IPS-18c (cell line): ENCODE measurements around the gene CROCC2.
A peak's percentile ranks its signal among the peaks of the same experiment; 100 is the strongest.

ENCODE experiments used
- H3K4me3 ChIP-seq: 2 replicates; pipeline ENCODE4 v1.7.0; 2013; ENCODE audit warnings: low read depth, mild to moderate bottlenecking, low read length, moderate library complexity; ENCODE audit not compliant: insufficient read depth
- H3K9me3 ChIP-seq: one replicate; pipeline ENCODE4 v1.6.1; 2013; ENCODE audit warnings: mild to moderate bottlenecking, low read length, moderate library complexity; ENCODE audit not compliant: control insufficient read depth, insufficient read depth

Gene CROCC2

GRCh38 chr2:241003830-241004564, 97.9 kb downstream of the CROCC2 start:
- H3K4me3 ChIP-seq, result no peak overlapping the region
- peaks cover 3% of the 10 kb centered on the region for H3K9me3 ChIP-seq

GRCh38 chr2:241005569-241005968, 99.4 kb downstream of the CROCC2 start:
- peaks cover 3% of the 10 kb centered on the region for H3K9me3 ChIP-seq
- H3K4me3 ChIP-seq, result no peak overlapping the region

- H3K4me3 ChIP-seq, result no peak overlapping the region
Observed at GRCh38 chr2:241006412-241006811, 100.3 kb downstream of the CROCC2 start.

DNA sequence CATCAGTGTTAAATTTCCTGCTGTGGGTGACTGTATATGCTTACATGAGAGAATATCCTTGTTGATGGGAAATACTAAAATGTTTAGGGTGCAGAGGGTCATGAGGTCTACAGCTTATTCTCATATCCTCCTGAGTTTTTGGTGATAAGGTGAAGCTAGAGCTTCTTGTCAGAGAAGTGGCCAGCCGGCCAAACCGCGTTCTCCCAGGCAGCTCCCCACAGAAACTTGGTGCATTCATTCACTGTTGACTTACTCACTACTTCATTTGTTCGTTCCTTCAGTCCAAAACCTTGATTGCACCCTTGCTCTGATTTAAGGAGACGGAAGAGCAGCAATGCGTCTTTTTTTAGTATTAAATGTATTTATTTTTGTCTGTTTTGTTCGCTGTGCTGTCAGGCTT, 101.0 kb downstream of the CROCC2 start:
- H3K9me3 ChIP-seq, result peaks cover 3% of the 10 kb centered on the region
- H3K4me3 ChIP-seq, result no peak overlapping the region

More at GRCh38 chr2:241006412-241006811, 100.3 kb downstream of the CROCC2 start:
- peaks cover 3% of the 10 kb centered on the region for H3K9me3 ChIP-seq

- H3K4me3 ChIP-seq, result no peak overlapping the region
- peaks cover 3% of the 10 kb centered on the region for H3K9me3 ChIP-seq
Observed at GRCh38 chr2:241007880-241008710, 102.0 kb downstream of the CROCC2 start.

GRCh38 chr2:241008711-241009121, 102.6 kb downstream of the CROCC2 start:
- Histone ChIP-seq H3K4me3 (no peak overlapping the region), H3K9me3 (peaks cover 3% of the 10 kb centered on the region)

DNA sequence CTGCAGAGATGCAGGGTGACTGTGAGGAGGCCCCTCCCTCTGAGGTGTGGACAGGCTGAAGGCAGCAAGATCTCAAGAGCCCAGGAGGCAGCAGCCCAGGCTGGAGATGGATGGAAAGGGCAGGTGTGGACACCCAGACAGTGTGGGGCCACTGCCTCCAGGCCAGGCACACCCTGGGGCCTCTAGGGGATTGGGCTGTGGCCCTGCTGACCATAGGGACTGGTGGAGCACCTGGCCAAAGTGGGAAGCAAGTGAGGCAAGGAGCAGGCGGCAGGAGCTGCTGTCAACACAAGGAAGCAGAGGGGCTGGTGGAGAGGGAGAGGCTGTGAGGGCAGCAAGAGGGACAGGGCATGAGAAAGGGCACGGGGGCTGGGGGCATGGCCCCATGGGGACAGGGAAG, 103.1 kb downstream of the CROCC2 start:
- H3K9me3 ChIP-seq, result peaks cover 3% of the 10 kb centered on the region
- peak overlapping the region; percentile 12; the same call in 1 of the 2 replicates for H3K4me3 ChIP-seq

- H3K4me3 ChIP-seq, result peak overlapping the region; percentile 15
- H3K9me3 ChIP-seq, result peaks cover 3% of the 10 kb centered on the region
Observed at GRCh38 chr2:241009601-241010530, 103.7 kb downstream of the CROCC2 start.

DNA sequence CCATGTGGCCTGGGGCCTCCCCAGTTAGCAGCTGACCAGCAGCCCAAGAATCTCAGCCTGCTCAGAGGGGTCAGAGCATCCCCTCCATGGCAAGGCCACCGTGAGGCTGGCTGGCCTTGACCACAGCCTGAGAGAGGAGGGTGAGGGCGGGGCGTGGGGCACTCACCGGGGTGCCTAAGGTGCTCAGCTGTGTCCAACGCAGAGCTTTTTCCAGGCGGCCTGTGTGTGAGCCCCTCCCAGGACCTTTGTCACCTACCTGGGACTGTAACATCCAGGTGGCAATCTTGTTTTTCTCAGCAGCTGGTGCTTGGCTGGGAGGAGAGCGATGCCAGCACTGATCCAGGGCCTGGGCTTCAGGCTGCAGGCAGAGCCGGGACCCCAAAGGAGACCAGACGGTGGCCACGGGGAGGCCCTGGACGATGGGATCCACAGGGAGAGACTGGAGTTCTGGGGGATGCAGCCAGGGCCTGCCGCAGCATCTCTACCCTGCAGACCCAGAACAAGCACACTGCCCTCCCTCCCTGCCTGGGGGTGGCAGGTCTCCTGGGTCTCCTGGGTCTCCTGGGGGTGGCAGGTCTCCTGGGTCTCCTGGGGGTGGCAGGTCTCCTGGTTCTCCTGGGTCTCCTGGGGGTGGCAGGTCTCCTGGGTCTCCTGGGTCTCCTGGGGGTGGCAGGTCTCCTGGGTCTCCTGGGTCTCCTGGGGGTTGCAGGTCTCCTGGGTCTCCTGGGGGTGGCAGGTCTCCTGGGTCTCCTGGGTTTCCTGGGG, 104.6 kb downstream of the CROCC2 start:
- Histone ChIP-seq H3K4me3 (no peak overlapping the region), H3K9me3 (no peaks in the 10 kb centered on the region)

DNA sequence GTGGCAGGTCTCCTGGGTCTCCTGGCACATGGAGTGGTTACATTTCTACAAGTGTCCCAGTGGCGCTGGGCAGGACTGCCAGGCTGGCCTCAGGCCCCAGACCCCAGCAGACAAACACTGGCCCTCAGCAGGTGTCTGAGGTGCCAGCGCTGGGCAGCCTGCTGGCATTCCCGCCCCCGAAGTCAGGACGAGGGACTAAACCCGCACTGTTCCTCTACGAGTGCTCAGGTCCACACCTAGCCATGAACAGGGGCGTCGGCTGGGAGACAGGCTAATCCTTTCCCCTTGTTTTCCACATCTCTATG, 105.1 kb downstream of the CROCC2 start:
- H3K9me3 ChIP-seq, result no peaks in the 10 kb centered on the region
- H3K4me3 ChIP-seq, result no peak overlapping the region

GRCh38 chr2:241011751-241012510, 105.8 kb downstream of the CROCC2 start:
- H3K9me3 ChIP-seq, result no peaks in the 10 kb centered on the region
- no peak overlapping the region for H3K4me3 ChIP-seq

DNA sequence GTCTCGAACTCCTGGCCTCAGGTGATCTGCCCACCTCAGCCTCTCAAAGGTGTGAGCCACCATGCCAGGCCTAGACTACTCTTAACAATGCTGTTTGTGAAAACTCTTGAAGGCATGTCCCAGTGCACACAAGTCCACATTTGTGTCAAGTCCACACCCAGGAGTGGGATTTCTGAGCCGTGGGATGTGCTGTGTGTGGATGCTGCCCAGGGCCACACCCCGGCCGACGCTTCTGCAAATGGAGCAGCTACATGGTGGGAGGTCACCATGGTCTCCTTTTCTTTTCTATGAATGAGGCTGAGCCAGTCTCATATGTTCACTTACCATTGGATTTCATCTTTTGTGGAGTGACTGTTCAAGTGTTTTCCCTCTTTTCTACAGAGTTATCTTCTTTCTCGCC, 108.1 kb downstream of the CROCC2 start:
- H3K9me3 ChIP-seq, result no peaks in the 10 kb centered on the region
- no peak overlapping the region for H3K4me3 ChIP-seq

- Histone ChIP-seq H3K9me3 (no peaks in the 10 kb centered on the region), H3K4me3 (no peak overlapping the region)
Observed at GRCh38 chr2:241014764-241015163, 108.6 kb downstream of the CROCC2 start.

- Histone ChIP-seq H3K9me3 (no peaks in the 10 kb centered on the region), H3K4me3 (no peak overlapping the region)
Observed at GRCh38 chr2:241015439-241015838, 109.3 kb downstream of the CROCC2 start.

DNA sequence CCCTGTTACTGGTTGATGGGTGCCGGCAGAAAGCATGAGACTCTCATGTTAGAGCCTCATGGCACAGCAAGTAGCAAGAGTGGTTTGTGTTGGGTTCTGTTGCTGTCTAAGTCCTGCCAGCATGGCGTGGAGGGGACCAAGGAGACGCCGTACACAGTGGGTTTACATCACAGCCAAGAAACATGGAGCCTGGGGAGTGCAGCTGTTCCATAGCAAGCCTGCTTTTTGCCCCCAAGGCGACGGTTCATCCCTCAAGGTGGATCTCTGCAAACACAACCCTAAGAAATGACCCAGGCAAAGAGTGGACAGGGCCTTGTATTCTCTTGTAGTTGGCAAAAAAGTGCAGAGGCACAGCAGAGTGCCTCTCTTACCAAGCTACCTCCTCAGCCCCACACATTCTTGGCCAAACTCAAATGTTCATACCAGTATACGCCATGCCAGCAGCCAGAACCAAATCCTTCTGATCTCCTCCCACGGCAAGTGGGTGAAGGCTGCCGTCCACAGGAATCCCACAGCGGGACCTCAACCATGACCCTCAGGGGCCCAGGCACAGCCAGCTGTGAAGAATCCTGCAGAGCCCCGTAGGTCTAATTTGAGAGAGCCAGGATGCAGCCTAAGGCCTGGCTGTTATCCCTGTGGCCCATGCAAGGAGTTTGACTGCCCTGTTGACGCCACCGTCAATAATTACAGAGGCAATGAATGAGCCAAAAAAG, 111.2 kb downstream of the CROCC2 start:
- Histone ChIP-seq H3K9me3 (no peaks in the 10 kb centered on the region), H3K4me3 (no peak overlapping the region)
